ENCODE measurements around the gene ATPAF1.

ATPAF1 gene

GRCh38 chr1:46686255-46686654 lies 18.1 kb upstream of the ATPAF1 start:
- no peak for DNase-seq (ENCODE audit: low spot score)
- Histone ChIP-seq H3K4me2 (ENCODE audit: insufficient read depth, low read length, poor library complexity, severe bottlenecking) (no peak overlapping the region), H3K27ac (replicated peaks; ENCODE audit: low read length) (no peak overlapping the region), H3K9me3 (replicated peaks in 1 of 2; ENCODE audit: control insufficient read depth in 2 of 2, insufficient read depth in 1 of 2, low read depth in 1 of 2, low read length in 2 of 2) (no peaks in the 10 kb centered on the region), H3K9ac (ENCODE audit: low read depth, low read length, poor library complexity) (no peak overlapping the region), H2BK120ac (ENCODE audit: low read depth, low read length) (no peak overlapping the region), H4K91ac (ENCODE audit: low read depth, low read length, poor library complexity) (no peak overlapping the region), H3K36me3 (replicated peaks in 1 of 2; ENCODE audit: control insufficient read depth in 2 of 2, insufficient read depth in 2 of 2, low read length in 2 of 2) (peaks cover 33 to 99% of the 10 kb centered on the region in 2 donors), H3K27me3 (ENCODE audit: control insufficient read depth in 3 of 3, insufficient read depth in 3 of 3, low read depth in 1 of 3, low read length in 3 of 3) (no peaks in the 10 kb centered on the region), H3K4me1 (ENCODE audit: control insufficient read depth in 2 of 2, insufficient read depth in 1 of 2, low read depth in 1 of 2, low read length in 2 of 2) (peaks cover 0 to 4% of the 10 kb centered on the region in 2 donors), H3K14ac (ENCODE audit: low read length) (no peak overlapping the region), H3K4me3 (ENCODE audit: low read length in 2 of 2) (no peak overlapping the region), H2AK5ac (ENCODE audit: low read depth, low read length) (no peak overlapping the region), H2BK12ac (ENCODE audit: low read length) (no peak overlapping the region), H2BK5ac (ENCODE audit: low read length) (no peak overlapping the region), H2AFZ (ENCODE audit: low read length) (no peak overlapping the region), H2BK15ac (ENCODE audit: low read length) (no peak overlapping the region), H3K4ac (ENCODE audit: low read length) (no peak overlapping the region), H4K8ac (ENCODE audit: low read depth, low read length) (no peak overlapping the region), H3K23ac (ENCODE audit: low read depth, low read length, poor library complexity) (no peak overlapping the region), H3K18ac (ENCODE audit: low read length) (no peak overlapping the region), H3K79me1 (ENCODE audit: low read depth, low read length) (no peaks in the 10 kb centered on the region)
- WGBS, 2 donors (ENCODE audit: extremely low coverage in 2 of 2, insufficient read length in 2 of 2, insufficient replicate concordance in 1 of 2), result no CpG with 5 or more reads among the region's 1 CpG

- Histone ChIP-seq H3K4ac (ENCODE audit: low read length) (no peak overlapping the region), H3K9me3 (replicated peaks in 1 of 2; ENCODE audit: control insufficient read depth in 2 of 2, insufficient read depth in 1 of 2, low read depth in 1 of 2, low read length in 2 of 2) (no peaks in the 10 kb centered on the region), H3K79me1 (ENCODE audit: low read depth, low read length) (no peaks in the 10 kb centered on the region), H3K4me1 (ENCODE audit: control insufficient read depth in 2 of 2, insufficient read depth in 1 of 2, low read depth in 1 of 2, low read length in 2 of 2) (peaks cover 0 to 4% of the 10 kb centered on the region in 2 donors), H3K14ac (ENCODE audit: low read length) (no peak overlapping the region), H4K91ac (ENCODE audit: low read depth, low read length, poor library complexity) (no peak overlapping the region), H3K9ac (ENCODE audit: low read depth, low read length, poor library complexity) (no peak overlapping the region), H2AFZ (ENCODE audit: low read length) (no peak overlapping the region), H2BK15ac (ENCODE audit: low read length) (no peak overlapping the region), H2AK5ac (ENCODE audit: low read depth, low read length) (no peak overlapping the region), H3K23ac (ENCODE audit: low read depth, low read length, poor library complexity) (no peak overlapping the region), H3K4me3 (ENCODE audit: low read length in 2 of 2) (no peak overlapping the region), H3K36me3 (replicated peaks in 1 of 2; ENCODE audit: control insufficient read depth in 2 of 2, insufficient read depth in 2 of 2, low read length in 2 of 2) (peaks cover 34 to 99% of the 10 kb centered on the region in 2 donors), H4K8ac (ENCODE audit: low read depth, low read length) (no peak overlapping the region), H2BK5ac (ENCODE audit: low read length) (no peak overlapping the region), H3K18ac (ENCODE audit: low read length) (no peak overlapping the region), H3K27me3 (ENCODE audit: control insufficient read depth in 3 of 3, insufficient read depth in 3 of 3, low read depth in 1 of 3, low read length in 3 of 3) (no peaks in the 10 kb centered on the region), H2BK12ac (ENCODE audit: low read length) (no peak overlapping the region), H2BK120ac (ENCODE audit: low read depth, low read length) (no peak overlapping the region), H3K27ac (replicated peaks; ENCODE audit: low read length) (no peak overlapping the region), H3K4me2 (ENCODE audit: insufficient read depth, low read length, poor library complexity, severe bottlenecking) (no peak overlapping the region)
- WGBS, 2 donors (ENCODE audit: extremely low coverage in 2 of 2, insufficient read length in 2 of 2, insufficient replicate concordance in 1 of 2), result no CpG with 5 or more reads among the region's 2 CpGs
- DNase-seq (ENCODE audit: low spot score), result no peak
Observed at GRCh38 chr1:46684670-46685069, 16.5 kb upstream of the ATPAF1 start.

GRCh38 chr1:46682064-46682463 lies 13.9 kb upstream of the ATPAF1 start:
- no peak overlapping the region for H3K4ac ChIP-seq (ENCODE audit: low read length)
- no peak overlapping the region for H3K27ac ChIP-seq (replicated peaks; ENCODE audit: low read length)
- no CpG with 5 or more reads among the region's 1 CpG for WGBS, 2 donors (ENCODE audit: extremely low coverage in 2 of 2, insufficient read length in 2 of 2, insufficient replicate concordance in 1 of 2)
- H3K9me3 ChIP-seq (replicated peaks in 1 of 2; ENCODE audit: control insufficient read depth in 2 of 2, insufficient read depth in 1 of 2, low read depth in 1 of 2, low read length in 2 of 2), result no peaks in the 10 kb centered on the region
- no peak overlapping the region for H2BK15ac ChIP-seq (ENCODE audit: low read length)
- H3K9ac ChIP-seq (ENCODE audit: low read depth, low read length, poor library complexity), result no peak overlapping the region
- H2BK120ac ChIP-seq (ENCODE audit: low read depth, low read length), result no peak overlapping the region
- no peak overlapping the region for H3K4me3 ChIP-seq (ENCODE audit: low read length in 2 of 2)
- no peak overlapping the region for H2AK5ac ChIP-seq (ENCODE audit: low read depth, low read length)
- H3K36me3 ChIP-seq (replicated peaks in 1 of 2; ENCODE audit: control insufficient read depth in 2 of 2, insufficient read depth in 2 of 2, low read length in 2 of 2), result peaks cover 22 to 98% of the 10 kb centered on the region in 2 donors
- H2BK5ac ChIP-seq (ENCODE audit: low read length), result no peak overlapping the region
- H3K23ac ChIP-seq (ENCODE audit: low read depth, low read length, poor library complexity), result no peak overlapping the region
- no peak overlapping the region for H4K91ac ChIP-seq (ENCODE audit: low read depth, low read length, poor library complexity)
- no peak overlapping the region for H2BK12ac ChIP-seq (ENCODE audit: low read length)
- no peak overlapping the region for H3K14ac ChIP-seq (ENCODE audit: low read length)
- H3K4me1 ChIP-seq (ENCODE audit: control insufficient read depth in 2 of 2, insufficient read depth in 1 of 2, low read depth in 1 of 2, low read length in 2 of 2), result peaks cover 0 to 4% of the 10 kb centered on the region in 2 donors
- H3K4me2 ChIP-seq (ENCODE audit: insufficient read depth, low read length, poor library complexity, severe bottlenecking), result no peak overlapping the region
- no peaks in the 10 kb centered on the region for H3K27me3 ChIP-seq (ENCODE audit: control insufficient read depth in 3 of 3, insufficient read depth in 3 of 3, low read depth in 1 of 3, low read length in 3 of 3)
- no peak overlapping the region for H3K18ac ChIP-seq (ENCODE audit: low read length)
- no peak overlapping the region for H4K8ac ChIP-seq (ENCODE audit: low read depth, low read length)
- no peak for DNase-seq (ENCODE audit: low spot score)
- no peak overlapping the region for H2AFZ ChIP-seq (ENCODE audit: low read length)
- no peaks in the 10 kb centered on the region for H3K79me1 ChIP-seq (ENCODE audit: low read depth, low read length)

GRCh38 chr1:46681333-46682034 lies 13.3 kb upstream of the ATPAF1 start:
- no peak overlapping the region for H2BK12ac ChIP-seq (ENCODE audit: low read length)
- no peak overlapping the region for H2AK5ac ChIP-seq (ENCODE audit: low read depth, low read length)
- H3K14ac ChIP-seq (ENCODE audit: low read length), result no peak overlapping the region
- H2BK15ac ChIP-seq (ENCODE audit: low read length), result no peak overlapping the region
- H3K79me1 ChIP-seq (ENCODE audit: low read depth, low read length), result no peaks in the 10 kb centered on the region
- H3K4ac ChIP-seq (ENCODE audit: low read length), result no peak overlapping the region
- WGBS, 2 donors (ENCODE audit: extremely low coverage in 2 of 2, insufficient read length in 2 of 2, insufficient replicate concordance in 1 of 2), result no CpG with 5 or more reads among the region's 1 CpG
- no peak overlapping the region for H4K8ac ChIP-seq (ENCODE audit: low read depth, low read length)
- peaks cover 22 to 98% of the 10 kb centered on the region in 2 donors for H3K36me3 ChIP-seq (replicated peaks in 1 of 2; ENCODE audit: control insufficient read depth in 2 of 2, insufficient read depth in 2 of 2, low read length in 2 of 2)
- no peak overlapping the region for H3K4me3 ChIP-seq (ENCODE audit: low read length in 2 of 2)
- no peak overlapping the region for H2AFZ ChIP-seq (ENCODE audit: low read length)
- H3K27me3 ChIP-seq (ENCODE audit: control insufficient read depth in 3 of 3, insufficient read depth in 3 of 3, low read depth in 1 of 3, low read length in 3 of 3), result no peaks in the 10 kb centered on the region
- no peak overlapping the region for H3K9ac ChIP-seq (ENCODE audit: low read depth, low read length, poor library complexity)
- H3K27ac ChIP-seq (replicated peaks; ENCODE audit: low read length), result peak overlapping the region; percentile 58
- H4K91ac ChIP-seq (ENCODE audit: low read depth, low read length, poor library complexity), result no peak overlapping the region
- peaks cover 0 to 4% of the 10 kb centered on the region in 2 donors for H3K4me1 ChIP-seq (ENCODE audit: control insufficient read depth in 2 of 2, insufficient read depth in 1 of 2, low read depth in 1 of 2, low read length in 2 of 2)
- H3K4me2 ChIP-seq (ENCODE audit: insufficient read depth, low read length, poor library complexity, severe bottlenecking), result no peak overlapping the region
- no peak overlapping the region for H2BK5ac ChIP-seq (ENCODE audit: low read length)
- no peak overlapping the region for H3K18ac ChIP-seq (ENCODE audit: low read length)
- DNase-seq (ENCODE audit: low spot score), result no peak
- no peaks in the 10 kb centered on the region for H3K9me3 ChIP-seq (replicated peaks in 1 of 2; ENCODE audit: control insufficient read depth in 2 of 2, insufficient read depth in 1 of 2, low read depth in 1 of 2, low read length in 2 of 2)
- no peak overlapping the region for H3K23ac ChIP-seq (ENCODE audit: low read depth, low read length, poor library complexity)
- no peak overlapping the region for H2BK120ac ChIP-seq (ENCODE audit: low read depth, low read length)

Measured in neuronal stem cell (in vitro differentiated cells).